Kidney glomerular epithelial cell (primary cell): ENCODE data around the gene AFAP1.

Experiments used
- DNase-seq: peaks from one replicate; lab custom pipeline; 2025; lab: John Stamatoyannopoulos, UW

The AFAP1 gene

GRCh38 chr4:7736436-7737267 is 203.0 kb downstream of the AFAP1 start:
- DNase-seq: no peak

- DNase-seq: no peak
Measured at GRCh38 chr4:7735961-7736360, 203.7 kb downstream of the AFAP1 start.

DNA sequence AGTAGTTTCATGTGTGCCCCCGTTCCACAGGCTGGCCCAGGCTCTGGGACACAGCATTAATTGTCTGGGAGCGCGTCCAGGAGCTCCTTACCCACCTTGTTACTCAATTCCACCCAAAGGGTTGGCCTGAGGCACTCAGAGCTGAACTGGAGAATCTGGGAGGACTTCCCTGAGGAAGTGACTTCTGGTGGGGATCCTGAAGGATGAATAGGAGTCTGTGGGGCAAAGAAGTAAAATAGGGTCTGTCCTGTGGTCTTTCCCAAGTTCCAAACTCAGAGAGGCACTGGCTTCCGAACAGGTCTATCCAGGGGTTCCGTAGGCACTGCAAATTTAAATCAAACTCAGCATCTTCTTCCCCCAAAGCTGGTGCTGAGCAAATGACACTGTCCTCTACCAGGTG is 204.3 kb downstream of the AFAP1 start:
- DNase-seq: no peak

GRCh38 chr4:7734651-7735260 is 204.9 kb downstream of the AFAP1 start:
- DNase-seq: no peak

- DNase-seq: no peak
Measured at GRCh38 chr4:7733801-7734650, 205.6 kb downstream of the AFAP1 start.

DNA sequence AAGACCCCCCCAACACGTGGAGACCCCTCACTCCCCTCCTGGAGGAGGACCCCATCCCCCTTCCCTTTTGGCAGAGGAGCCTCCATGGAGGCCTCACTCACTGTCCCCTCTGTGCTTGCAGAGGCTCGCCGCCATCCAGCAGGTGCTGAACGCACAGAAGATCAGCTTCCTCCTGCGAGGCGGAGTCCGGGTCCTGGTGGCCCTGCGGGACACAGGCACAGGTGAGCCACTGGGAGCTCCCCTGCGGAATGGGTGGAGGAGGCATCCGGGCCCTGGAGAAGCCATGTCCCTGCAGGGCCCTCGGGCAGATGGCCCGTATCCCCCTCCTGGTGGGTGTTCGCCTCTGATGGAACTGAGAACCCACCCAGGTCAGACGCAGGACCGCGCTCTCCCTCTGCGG is 206.5 kb downstream of the AFAP1 start:
- no peak for DNase-seq

DNA sequence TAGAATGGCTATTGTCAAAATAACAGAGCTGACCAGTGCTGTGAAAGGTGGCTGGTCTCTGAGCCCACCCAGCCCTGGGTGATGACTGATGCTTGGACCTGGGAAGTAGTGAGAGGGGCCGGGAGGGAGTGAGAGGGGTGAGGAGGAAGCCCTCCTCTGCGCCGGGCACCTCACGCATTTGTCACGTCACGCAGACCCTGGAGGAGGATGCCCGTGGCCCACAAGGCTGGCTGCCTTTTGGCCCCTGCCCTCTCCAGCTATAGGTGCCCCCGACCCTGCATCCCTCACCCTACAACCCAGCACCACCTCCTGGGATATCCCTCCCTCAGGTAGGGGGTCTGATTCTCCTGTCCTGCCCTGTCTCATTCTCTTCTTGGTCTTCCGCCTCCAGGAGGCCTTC is 207.4 kb downstream of the AFAP1 start:
- DNase-seq: no peak

DNA sequence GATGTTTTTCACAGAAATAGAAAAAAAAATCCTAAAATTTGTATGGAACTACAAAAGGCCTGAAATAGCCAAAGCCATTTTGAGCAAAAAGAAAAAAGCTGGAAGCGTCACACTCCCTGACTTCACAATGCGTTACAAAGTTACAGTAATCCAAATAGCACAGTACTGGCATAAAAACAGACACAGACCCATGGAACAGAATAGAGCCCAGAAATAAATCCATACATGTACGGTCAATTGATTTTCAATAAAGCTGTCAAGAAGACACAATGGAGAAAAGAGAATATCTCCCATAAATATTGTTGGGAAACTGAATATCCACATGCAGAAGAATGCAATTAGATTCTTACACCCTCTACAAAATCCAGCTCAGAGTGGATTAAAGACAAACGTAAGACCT is 208.2 kb downstream of the AFAP1 start:
- DNase-seq: no peak

- no peak for DNase-seq
Measured at GRCh38 chr4:7727749-7728148, 211.9 kb downstream of the AFAP1 start.

GRCh38 chr4:7726665-7727413 is 212.8 kb downstream of the AFAP1 start:
- no peak for DNase-seq

- no peak for DNase-seq
Measured at GRCh38 chr4:7725951-7726350, 213.7 kb downstream of the AFAP1 start.

DNA sequence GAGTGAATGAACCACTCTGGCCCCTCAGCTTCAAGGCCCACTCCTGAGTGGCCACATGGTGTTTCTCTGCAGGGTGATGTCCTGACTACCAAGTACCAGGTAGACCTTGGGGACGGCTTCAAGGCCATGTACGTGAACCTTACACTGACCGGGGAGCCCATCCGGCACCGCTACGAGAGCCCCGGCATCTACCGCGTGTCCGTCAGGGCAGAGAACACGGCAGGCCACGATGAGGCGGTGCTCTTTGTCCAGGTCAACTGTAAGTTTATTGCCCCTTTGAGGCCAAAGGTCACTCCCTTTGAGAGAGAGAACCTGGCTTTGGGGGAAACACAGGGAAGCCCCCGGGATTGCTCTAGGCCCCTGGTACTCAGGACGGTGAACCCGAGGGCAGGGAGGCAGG is 216.0 kb downstream of the AFAP1 start:
- DNase-seq: no peak

GRCh38 chr4:7722766-7723387 is 216.8 kb downstream of the AFAP1 start:
- DNase-seq: no peak

DNA sequence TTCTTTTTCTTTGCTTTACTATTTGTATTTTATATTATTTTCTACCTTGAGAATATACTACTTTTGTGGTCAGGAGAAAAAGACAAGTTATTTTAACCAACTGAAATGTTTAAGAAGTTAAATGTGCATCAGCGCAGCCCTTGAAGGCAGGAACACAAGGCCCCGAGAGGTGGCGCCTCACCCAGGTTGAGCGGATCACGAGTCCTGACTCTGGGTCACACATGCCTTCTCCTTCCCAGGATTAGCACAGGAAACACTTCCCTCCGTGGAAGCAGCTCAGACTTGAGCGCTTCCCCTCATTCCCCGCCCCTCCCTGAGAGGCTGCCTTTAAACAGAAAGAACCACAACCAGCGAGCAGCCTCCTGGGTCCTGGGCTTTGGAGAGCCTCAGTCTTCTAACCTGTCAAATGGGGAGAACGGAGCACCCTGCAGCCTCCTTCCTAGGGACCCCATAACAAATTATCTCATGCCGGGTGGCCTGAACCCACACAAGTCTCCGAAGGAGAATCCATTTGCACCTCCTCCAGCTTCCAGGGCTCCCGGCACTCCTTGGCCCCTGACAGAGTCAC is 217.6 kb downstream of the AFAP1 start:
- no peak for DNase-seq

DNA sequence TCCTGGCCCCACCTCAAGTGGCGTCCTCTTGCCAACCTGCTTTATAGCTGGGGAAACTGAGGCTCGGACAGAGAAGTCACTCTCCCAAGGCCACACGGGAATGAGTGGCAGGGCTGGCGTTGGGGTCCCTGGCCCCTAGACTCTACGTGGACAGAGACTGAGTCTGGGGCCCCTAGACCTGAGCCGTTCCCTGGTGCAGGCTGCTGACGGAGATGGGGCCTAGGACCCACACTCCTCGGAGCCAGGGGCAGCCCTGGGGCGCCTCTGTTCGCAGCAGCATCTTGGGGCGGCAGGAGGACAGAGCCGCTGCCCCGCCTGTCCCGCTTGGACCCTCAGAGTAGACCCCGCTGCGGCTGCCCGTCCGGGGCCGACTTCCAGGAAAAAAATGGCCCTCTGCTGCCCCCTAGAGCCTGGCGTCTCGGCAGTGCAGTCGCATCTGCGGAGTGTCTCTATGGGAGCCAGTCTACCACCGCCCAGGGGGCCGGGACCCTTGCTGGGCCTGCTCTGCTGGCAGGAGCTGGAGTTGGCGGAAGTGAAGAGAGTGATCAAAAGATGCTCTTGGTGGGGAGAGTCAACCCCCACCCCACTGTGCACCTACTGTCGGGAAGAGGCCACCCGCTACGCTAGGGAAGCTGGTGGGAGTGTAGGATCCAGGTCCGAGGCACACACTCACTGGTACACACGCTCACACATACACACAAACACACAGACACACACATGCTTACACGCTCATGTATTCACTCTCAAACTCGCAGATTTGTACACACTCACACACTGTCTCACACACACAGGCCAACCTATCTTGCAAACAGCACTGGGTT is 220.1 kb downstream of the AFAP1 start:
- no peak for DNase-seq

DNA sequence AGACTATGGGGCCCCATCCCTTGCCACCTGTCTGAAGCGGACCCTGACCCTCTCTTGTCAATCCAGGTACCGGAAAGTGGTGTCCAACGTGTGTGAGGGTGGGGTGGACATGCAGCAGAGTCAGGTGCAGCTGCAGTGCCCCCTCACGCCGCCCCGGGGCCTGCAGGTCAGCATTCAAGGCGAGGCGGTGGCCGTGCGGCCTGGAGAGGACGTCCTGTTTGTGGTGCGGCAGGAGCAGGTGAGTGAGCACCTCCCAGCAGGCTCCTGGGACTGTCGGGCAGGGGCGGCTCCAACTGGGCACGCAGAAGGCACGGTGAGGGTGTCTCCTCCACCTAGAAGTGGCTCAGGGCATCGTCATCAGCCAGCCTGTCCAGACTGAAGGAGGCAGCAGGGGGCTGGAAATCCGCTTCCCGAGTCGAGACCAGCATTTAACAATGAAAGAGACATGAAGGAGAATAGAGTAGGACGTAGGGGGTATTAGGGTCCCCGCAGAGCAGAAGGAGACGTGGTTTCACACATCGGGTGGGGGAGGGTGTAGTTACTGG is 221.6 kb downstream of the AFAP1 start:
- no peak for DNase-seq

GRCh38 chr4:7717161-7717560 is 222.5 kb downstream of the AFAP1 start:
- DNase-seq: no peak

DNA sequence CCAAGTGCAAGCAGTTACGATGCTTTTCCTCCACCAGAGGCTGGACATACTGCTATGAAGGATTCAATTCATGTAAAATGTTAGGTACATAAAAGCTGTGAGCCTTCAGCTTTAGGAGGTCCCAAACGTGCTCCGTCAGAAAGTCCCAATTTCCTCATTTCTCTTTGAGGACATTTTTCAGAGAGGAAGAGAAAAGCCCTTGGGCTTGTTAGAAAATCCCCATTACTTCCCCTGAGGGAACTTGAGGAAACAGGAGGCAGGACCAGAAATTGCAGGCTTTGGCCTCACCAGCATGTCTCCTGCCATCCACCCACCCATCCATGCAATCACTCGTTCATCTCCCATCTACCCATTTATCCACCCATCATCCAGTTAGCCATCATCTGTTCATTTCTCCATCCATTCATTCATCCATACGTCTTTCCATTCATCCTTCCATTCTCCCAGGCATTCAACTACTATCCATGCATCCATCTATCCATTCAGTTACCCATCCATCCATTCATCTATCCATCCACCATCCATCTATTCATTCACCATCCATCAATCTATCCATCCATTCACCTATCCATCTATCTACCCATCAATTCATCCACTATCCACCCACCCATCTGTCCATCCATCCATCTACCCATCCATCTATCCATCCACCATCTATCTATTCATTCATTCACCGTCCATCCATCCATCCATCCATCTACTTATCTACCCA is 223.5 kb downstream of the AFAP1 start:
- DNase-seq: no peak

GRCh38 chr4:7715271-7716009 is 224.2 kb downstream of the AFAP1 start:
- DNase-seq: no peak
